ENCODE data around the gene KRTAP12-3.

DNA sequence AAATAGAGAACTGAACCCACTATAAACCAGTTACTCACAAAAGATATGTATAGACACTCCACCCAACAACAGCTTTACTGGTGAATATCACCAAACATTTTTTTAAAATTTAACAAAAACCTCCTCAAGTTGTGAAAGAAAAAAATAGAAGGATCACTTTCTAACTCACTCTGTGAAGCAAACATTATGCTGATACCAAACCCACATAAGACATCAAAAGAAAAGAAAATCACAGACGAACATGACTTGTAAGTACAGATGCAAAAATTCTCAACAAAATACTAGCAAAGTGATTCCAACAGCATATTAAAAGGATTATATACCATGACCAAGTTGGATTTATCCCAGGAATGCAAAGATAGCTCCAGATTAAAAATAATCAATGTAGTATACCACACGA lies 34.0 kb downstream of the KRTAP12-3 start:
- TF ChIP-seq, protein P1, sequence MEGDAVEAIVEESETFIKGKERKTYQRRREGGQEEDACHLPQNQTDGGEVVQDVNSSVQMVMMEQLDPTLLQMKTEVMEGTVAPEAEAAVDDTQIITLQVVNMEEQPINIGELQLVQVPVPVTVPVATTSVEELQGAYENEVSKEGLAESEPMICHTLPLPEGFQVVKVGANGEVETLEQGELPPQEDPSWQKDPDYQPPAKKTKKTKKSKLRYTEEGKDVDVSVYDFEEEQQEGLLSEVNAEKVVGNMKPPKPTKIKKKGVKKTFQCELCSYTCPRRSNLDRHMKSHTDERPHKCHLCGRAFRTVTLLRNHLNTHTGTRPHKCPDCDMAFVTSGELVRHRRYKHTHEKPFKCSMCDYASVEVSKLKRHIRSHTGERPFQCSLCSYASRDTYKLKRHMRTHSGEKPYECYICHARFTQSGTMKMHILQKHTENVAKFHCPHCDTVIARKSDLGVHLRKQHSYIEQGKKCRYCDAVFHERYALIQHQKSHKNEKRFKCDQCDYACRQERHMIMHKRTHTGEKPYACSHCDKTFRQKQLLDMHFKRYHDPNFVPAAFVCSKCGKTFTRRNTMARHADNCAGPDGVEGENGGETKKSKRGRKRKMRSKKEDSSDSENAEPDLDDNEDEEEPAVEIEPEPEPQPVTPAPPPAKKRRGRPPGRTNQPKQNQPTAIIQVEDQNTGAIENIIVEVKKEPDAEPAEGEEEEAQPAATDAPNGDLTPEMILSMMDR (IDR thresholded peaks at IDR 0.05; ENCODE audit: low read depth, low read length, missing input control): no peak
- TF ChIP-seq TAF1 (conservative IDR thresholded peaks at IDR 0.05) (no peak), JUND (IDR thresholded peaks at IDR 0.05) (no peak), RAD21 (IDR thresholded peaks at IDR 0.05) (no peak), EGR1 (IDR thresholded peaks at IDR 0.05; ENCODE audit: low read depth in 2 of 2) (no peak), HNF4G (IDR thresholded peaks at IDR 0.05) (no peak), GABPA (IDR thresholded peaks at IDR 0.05 in 1 of 2, conservative IDR thresholded peaks at IDR 0.05 in 1 of 2) (no peak)
- TF ChIP-seq, protein P2, sequence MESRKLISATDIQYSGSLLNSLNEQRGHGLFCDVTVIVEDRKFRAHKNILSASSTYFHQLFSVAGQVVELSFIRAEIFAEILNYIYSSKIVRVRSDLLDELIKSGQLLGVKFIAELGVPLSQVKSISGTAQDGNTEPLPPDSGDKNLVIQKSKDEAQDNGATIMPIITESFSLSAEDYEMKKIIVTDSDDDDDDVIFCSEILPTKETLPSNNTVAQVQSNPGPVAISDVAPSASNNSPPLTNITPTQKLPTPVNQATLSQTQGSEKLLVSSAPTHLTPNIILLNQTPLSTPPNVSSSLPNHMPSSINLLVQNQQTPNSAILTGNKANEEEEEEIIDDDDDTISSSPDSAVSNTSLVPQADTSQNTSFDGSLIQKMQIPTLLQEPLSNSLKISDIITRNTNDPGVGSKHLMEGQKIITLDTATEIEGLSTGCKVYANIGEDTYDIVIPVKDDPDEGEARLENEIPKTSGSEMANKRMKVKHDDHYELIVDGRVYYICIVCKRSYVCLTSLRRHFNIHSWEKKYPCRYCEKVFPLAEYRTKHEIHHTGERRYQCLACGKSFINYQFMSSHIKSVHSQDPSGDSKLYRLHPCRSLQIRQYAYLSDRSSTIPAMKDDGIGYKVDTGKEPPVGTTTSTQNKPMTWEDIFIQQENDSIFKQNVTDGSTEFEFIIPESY (IDR thresholded peaks at IDR 0.05): no peak
- TF ChIP-seq, protein P3, sequence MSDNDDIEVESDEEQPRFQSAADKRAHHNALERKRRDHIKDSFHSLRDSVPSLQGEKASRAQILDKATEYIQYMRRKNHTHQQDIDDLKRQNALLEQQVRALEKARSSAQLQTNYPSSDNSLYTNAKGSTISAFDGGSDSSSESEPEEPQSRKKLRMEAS (IDR thresholded peaks at IDR 0.05): no peak

Measured in liver (tissue), 3 donors.